K562 (cell line): ENCODE data around the gene NRF1. TPM values are rescaled to one million over a fixed set of nuclear protein-coding genes. Genes with fewer than 3 reads are reported as not detected.

Experiments used
- ELF2 ChIP-seq: fragments of 250-450 bp; sonication (Bioruptor Pico); IDR thresholded peaks from 2 replicates; pipeline ENCODE4 v1.5.0; 2021; ENCODE audit warnings: mild to moderate bottlenecking
- ERF ChIP-seq: fragments of 450-650 bp; formaldehyde crosslinking; IDR thresholded peaks from 2 replicates; pipeline ENCODE4 v1.4.0; 2020; ENCODE audit warnings: mild to moderate bottlenecking, mixed read lengths
- FOXM1 ChIP-seq, 2 experiments: fragments of 450-650 bp in 1 of 2; sonication (generic) in 1 of 2; formaldehyde crosslinking in 1 of 2; IDR thresholded peaks; 2 replicates each; pipeline versions ENCODE4 v1.6.1 to v1.9.0; 2017 to 2022; ENCODE audit warnings: low read depth in 2 of 2, mild to moderate bottlenecking in 2 of 2, missing genetic modification reagents in 1 of 2, moderate library complexity in 1 of 2
- MYNN ChIP-seq, 2 experiments: sonication (generic); formaldehyde crosslinking in 1 of 2; IDR thresholded peaks; 2 replicates each; pipeline versions ENCODE4 v1.5.0 to v1.6.1; 2016 to 2020; ENCODE audit warnings: antibody characterized with exemption in 1 of 2, missing genetic modification reagents in 1 of 2
- RBM22 ChIP-seq: fragments of 200-400 bp; formaldehyde crosslinking; IDR thresholded peaks from 2 replicates; pipeline ENCODE4 v1.6.1; 2018; ENCODE audit warnings: low read length, low read depth; ENCODE audit not compliant: poor library complexity, severe bottlenecking
- SAFB ChIP-seq: fragments of 200-400 bp; formaldehyde crosslinking; IDR thresholded peaks from 2 replicates; pipeline ENCODE4 v1.6.1; 2017; ENCODE audit warnings: low read depth, low read length, borderline replicate concordance
- SP1 ChIP-seq: sonication (generic); formaldehyde crosslinking; IDR thresholded peaks from 2 replicates; pipeline ENCODE4 v1.8.1; 2022; ENCODE audit warnings: mild to moderate bottlenecking, missing genetic modification reagents
- SRF ChIP-seq, 2 experiments: fragments of 250-450, 450-650 bp in 1 of 2; sonication (Bioruptor Pico) in 1 of 2; sonication (generic) in 1 of 2; formaldehyde crosslinking; IDR thresholded peaks; 2 replicates each; pipeline versions ENCODE4 v1.5.0 to v1.5.1; 2020 to 2022; ENCODE audit warnings: mild to moderate bottlenecking in 1 of 2, missing genetic modification reagents in 1 of 2
- TCF3 ChIP-seq: sonication (generic); formaldehyde crosslinking; IDR thresholded peaks from 2 replicates; pipeline ENCODE4 v1.4.0; 2020; ENCODE audit warnings: mild to moderate bottlenecking, missing genetic modification reagents
- YY1 ChIP-seq, 3 experiments: IDR thresholded peaks; 2 replicates each; pipeline ENCODE4 v1.6.1; 2011; ENCODE audit warnings: low read length in 2 of 3, mild to moderate bottlenecking in 2 of 3, moderate library complexity in 2 of 3, borderline replicate concordance in 1 of 3, control low read depth in 1 of 3, low read depth in 1 of 3; ENCODE audit not compliant: insufficient read depth in 3 of 3, insufficient replicate concordance in 2 of 3, control insufficient read depth in 1 of 3, insufficient read length in 1 of 3; ENCODE audit errors: extremely low read depth in 1 of 3
- ZBTB1 ChIP-seq: sonication (generic); formaldehyde crosslinking; IDR thresholded peaks from 2 replicates; pipeline ENCODE4 v1.8.1; 2023; ENCODE audit warnings: missing genetic modification reagents, low read depth, mild to moderate bottlenecking, borderline replicate concordance
- ZC3H11A ChIP-seq: IDR thresholded peaks from 2 replicates; pipeline ENCODE4 v1.6.1; 2012; ENCODE audit warnings: low read depth, low read length, improper control_type of control experiment
- ZNF57 ChIP-seq: fragments of 450-650 bp; formaldehyde crosslinking; IDR thresholded peaks from 2 replicates; pipeline ENCODE4 v1.4.0; 2020; ENCODE audit warnings: mild to moderate bottlenecking, moderate library complexity
- ZNF75A ChIP-seq: fragments of 450-650 bp; formaldehyde crosslinking; IDR thresholded peaks from 2 replicates; pipeline ENCODE4 v1.4.0; 2020; ENCODE audit warnings: mild to moderate bottlenecking
- polyA plus RNA-seq, 8 experiments: library from polyadenylated mRNA; depleted of rRNA in 4 of 8; stranded (reverse) in 5 of 8; unstranded in 3 of 8; fragments of >200 nt; fragmentation: Nextera tagmentation in 2 of 8; fragmentation: Illumina TruSeq in 1 of 8; extraction: Ambion mirVana in 2 of 8; extraction: Trizol in 1 of 8; gene quantifications; 2 replicates each; pipeline versions ENCODE4 v1.2.1 to v1.2.3, GENCODE V29; 2011 to 2014; ENCODE audit warnings: inconsistent platforms in 1 of 8, missing spikeins in 1 of 8
- total RNA-seq, 7 experiments: library from RNA; depleted of rRNA in 6 of 7; stranded (reverse); fragments of >200 nt in 6 of 7; fragmentation: Illumina TruSeq in 2 of 7; extraction: Trizol in 2 of 7; gene quantifications; 2 replicates each; pipeline versions ENCODE4 v1.2.1 to v1.2.3, GENCODE V29; 2011 to 2021; ENCODE audit warnings: low replicate concordance in 1 of 7
- TF ChIP-seq, protein P1 (sequence below): fragments of 450-650 bp; IDR thresholded peaks from 2 replicates; pipeline ENCODE4 v1.6.1; 2016; ENCODE audit warnings: mild to moderate bottlenecking
- TF ChIP-seq, protein P2 (sequence below): sonication (generic); formaldehyde crosslinking; IDR thresholded peaks from 2 replicates; pipeline ENCODE4 v1.4.0; 2020; ENCODE audit warnings: mild to moderate bottlenecking, missing genetic modification reagents
- TF ChIP-seq, protein P3 (sequence below): fragments of 450-650 bp; IDR thresholded peaks from 2 replicates; pipeline ENCODE4 v1.6.1; 2016
- TF ChIP-seq, protein P4 (sequence below): IDR thresholded peaks from 3 replicates; pipeline ENCODE4 v1.6.1; 2011; ENCODE audit warnings: borderline replicate concordance, mild to moderate bottlenecking; ENCODE audit not compliant: insufficient read length, insufficient read depth

The NRF1 gene
- total and polyA plus RNA-seq, 9 of the 15 experiments (the other 6 are each of a cell fraction or from before 2014, with no cell fraction given) = 8.6 to 28.8 (median 20.3) TPM

- TF ChIP-seq, protein P1, sequence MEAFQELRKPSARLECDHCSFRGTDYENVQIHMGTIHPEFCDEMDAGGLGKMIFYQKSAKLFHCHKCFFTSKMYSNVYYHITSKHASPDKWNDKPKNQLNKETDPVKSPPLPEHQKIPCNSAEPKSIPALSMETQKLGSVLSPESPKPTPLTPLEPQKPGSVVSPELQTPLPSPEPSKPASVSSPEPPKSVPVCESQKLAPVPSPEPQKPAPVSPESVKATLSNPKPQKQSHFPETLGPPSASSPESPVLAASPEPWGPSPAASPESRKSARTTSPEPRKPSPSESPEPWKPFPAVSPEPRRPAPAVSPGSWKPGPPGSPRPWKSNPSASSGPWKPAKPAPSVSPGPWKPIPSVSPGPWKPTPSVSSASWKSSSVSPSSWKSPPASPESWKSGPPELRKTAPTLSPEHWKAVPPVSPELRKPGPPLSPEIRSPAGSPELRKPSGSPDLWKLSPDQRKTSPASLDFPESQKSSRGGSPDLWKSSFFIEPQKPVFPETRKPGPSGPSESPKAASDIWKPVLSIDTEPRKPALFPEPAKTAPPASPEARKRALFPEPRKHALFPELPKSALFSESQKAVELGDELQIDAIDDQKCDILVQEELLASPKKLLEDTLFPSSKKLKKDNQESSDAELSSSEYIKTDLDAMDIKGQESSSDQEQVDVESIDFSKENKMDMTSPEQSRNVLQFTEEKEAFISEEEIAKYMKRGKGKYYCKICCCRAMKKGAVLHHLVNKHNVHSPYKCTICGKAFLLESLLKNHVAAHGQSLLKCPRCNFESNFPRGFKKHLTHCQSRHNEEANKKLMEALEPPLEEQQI = no peak
- TF ChIP-seq, protein P2, sequence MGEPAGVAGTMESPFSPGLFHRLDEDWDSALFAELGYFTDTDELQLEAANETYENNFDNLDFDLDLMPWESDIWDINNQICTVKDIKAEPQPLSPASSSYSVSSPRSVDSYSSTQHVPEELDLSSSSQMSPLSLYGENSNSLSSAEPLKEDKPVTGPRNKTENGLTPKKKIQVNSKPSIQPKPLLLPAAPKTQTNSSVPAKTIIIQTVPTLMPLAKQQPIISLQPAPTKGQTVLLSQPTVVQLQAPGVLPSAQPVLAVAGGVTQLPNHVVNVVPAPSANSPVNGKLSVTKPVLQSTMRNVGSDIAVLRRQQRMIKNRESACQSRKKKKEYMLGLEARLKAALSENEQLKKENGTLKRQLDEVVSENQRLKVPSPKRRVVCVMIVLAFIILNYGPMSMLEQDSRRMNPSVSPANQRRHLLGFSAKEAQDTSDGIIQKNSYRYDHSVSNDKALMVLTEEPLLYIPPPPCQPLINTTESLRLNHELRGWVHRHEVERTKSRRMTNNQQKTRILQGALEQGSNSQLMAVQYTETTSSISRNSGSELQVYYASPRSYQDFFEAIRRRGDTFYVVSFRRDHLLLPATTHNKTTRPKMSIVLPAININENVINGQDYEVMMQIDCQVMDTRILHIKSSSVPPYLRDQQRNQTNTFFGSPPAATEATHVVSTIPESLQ (CRISPR knock-in tag) = 0 out of 2 replicates have a peak, but pooled peaks have one; percentile 24
- TF ChIP-seq SAFB = no peak
- TF ChIP-seq, protein P3, sequence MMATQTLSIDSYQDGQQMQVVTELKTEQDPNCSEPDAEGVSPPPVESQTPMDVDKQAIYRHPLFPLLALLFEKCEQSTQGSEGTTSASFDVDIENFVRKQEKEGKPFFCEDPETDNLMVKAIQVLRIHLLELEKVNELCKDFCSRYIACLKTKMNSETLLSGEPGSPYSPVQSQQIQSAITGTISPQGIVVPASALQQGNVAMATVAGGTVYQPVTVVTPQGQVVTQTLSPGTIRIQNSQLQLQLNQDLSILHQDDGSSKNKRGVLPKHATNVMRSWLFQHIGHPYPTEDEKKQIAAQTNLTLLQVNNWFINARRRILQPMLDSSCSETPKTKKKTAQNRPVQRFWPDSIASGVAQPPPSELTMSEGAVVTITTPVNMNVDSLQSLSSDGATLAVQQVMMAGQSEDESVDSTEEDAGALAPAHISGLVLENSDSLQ = no peak
- no peak for TF ChIP-seq ZNF75A (CRISPR knock-in tag)
- TF ChIP-seq TCF3 (CRISPR knock-in tag) = no peak
- TF ChIP-seq SP1 = 0 out of 2 replicates have a peak, but pooled peaks have one; percentile 17
- no peak for TF ChIP-seq FOXM1 (IDR thresholded peaks at IDR 0.05; ENCODE audit: low read depth)
- TF ChIP-seq FOXM1 (CRISPR knock-in tag; IDR thresholded peaks at IDR 0.05; ENCODE audit: low read depth) = 0 out of 2 replicates have a peak, but pooled peaks have one; percentile 17
- no peak for TF ChIP-seq SRF (CRISPR knock-in tag; IDR thresholded peaks at IDR 0.05)
- TF ChIP-seq ELF2 (CRISPR knock-in tag) = no peak
- TF ChIP-seq ZNF57 (CRISPR knock-in tag) = no peak
- TF ChIP-seq ZC3H11A = no peak
- TF ChIP-seq ZBTB1 = 0 out of 2 replicates have a peak, but pooled peaks have one; percentile 81
- TF ChIP-seq, protein P4, sequence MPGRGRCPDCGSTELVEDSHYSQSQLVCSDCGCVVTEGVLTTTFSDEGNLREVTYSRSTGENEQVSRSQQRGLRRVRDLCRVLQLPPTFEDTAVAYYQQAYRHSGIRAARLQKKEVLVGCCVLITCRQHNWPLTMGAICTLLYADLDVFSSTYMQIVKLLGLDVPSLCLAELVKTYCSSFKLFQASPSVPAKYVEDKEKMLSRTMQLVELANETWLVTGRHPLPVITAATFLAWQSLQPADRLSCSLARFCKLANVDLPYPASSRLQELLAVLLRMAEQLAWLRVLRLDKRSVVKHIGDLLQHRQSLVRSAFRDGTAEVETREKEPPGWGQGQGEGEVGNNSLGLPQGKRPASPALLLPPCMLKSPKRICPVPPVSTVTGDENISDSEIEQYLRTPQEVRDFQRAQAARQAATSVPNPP = no peak
- no peak for TF ChIP-seq YY1 (IDR thresholded peaks at IDR 0.05; ENCODE audit: borderline replicate concordance in 1 of 3, control insufficient read depth in 1 of 3, extremely low read depth in 1 of 3, insufficient read depth in 3 of 3, insufficient read length in 1 of 3, insufficient replicate concordance in 2 of 3, low read depth in 1 of 3, low read length in 2 of 3)
- no peak for TF ChIP-seq MYNN (IDR thresholded peaks at IDR 0.05)
- TF ChIP-seq MYNN (CRISPR knock-in tag; IDR thresholded peaks at IDR 0.05) = no peak
- TF ChIP-seq ERF (CRISPR knock-in tag) = no peak
- no peak for TF ChIP-seq RBM22
These were observed 168.2 kb downstream of the NRF1 start (continued) for GRCh38 chr7:129779602-129780256.
